Measurements from ENCODE around the gene MYO7B.
"Not testable (repeated sequence)": the region's sequence is repeated elsewhere in the genome, so short reads cannot be mapped to it uniquely, and the experiment has no call there.

The MYO7B gene

GRCh38 chr2:127552846-127553245, 17.4 kb downstream of the MYO7B start:
- DNase-seq = no peak

GRCh38 chr2:127558911-127559310, 23.4 kb downstream of the MYO7B start:
- DNase-seq = no peak

GRCh38 chr2:127559454-127559853, 24.0 kb downstream of the MYO7B start:
- DNase-seq = no peak

- no peak for DNase-seq
These were observed 24.9 kb downstream of the MYO7B start for GRCh38 chr2:127560201-127560930.

GRCh38 chr2:127560931-127561280, 25.4 kb downstream of the MYO7B start:
- no peak for DNase-seq

GRCh38 chr2:127561371-127561770, 25.9 kb downstream of the MYO7B start:
- DNase-seq = no peak

GRCh38 chr2:127562936-127563335, 27.5 kb downstream of the MYO7B start:
- no peak for DNase-seq

GRCh38 chr2:127563458-127564428, 28.3 kb downstream of the MYO7B start:
- DNase-seq = no peak

- DNase-seq = no peak
These were observed 29.2 kb downstream of the MYO7B start for GRCh38 chr2:127564429-127565260.

GRCh38 chr2:127565261-127566138, 30.0 kb downstream of the MYO7B start:
- DNase-seq = no peak

GRCh38 chr2:127566139-127566417, 30.6 kb downstream of the MYO7B start:
- DNase-seq = no peak

GRCh38 chr2:127566576-127566975, 31.1 kb downstream of the MYO7B start:
- DNase-seq = no peak

GRCh38 chr2:127567351-127567854, 31.9 kb downstream of the MYO7B start:
- DNase-seq = no peak

GRCh38 chr2:127568128-127568527, 32.6 kb downstream of the MYO7B start:
- no peak for DNase-seq

GRCh38 chr2:127569666-127570065, 34.2 kb downstream of the MYO7B start:
- no peak for DNase-seq

GRCh38 chr2:127570282-127571250, 35.1 kb downstream of the MYO7B start:
- no peak for DNase-seq

GRCh38 chr2:127572352-127572751, 36.9 kb downstream of the MYO7B start:
- DNase-seq = not testable (repeated sequence)

GRCh38 chr2:127572841-127573240, 37.4 kb downstream of the MYO7B start:
- no peak for DNase-seq

- DNase-seq = no peak
These were observed 37.8 kb downstream of the MYO7B start for GRCh38 chr2:127573298-127573697.

- DNase-seq = no peak
These were observed 38.3 kb downstream of the MYO7B start for GRCh38 chr2:127573771-127574170.

GRCh38 chr2:127574656-127575055, 39.2 kb downstream of the MYO7B start:
- DNase-seq = no peak

All from NCI-H524 treated with DMSO at 0.1 percent for 48 hours (cell line).